T-cell (primary cell): ENCODE measurements around the gene KRT222. TPM values are rescaled to one million over a fixed set of nuclear protein-coding genes. Genes with fewer than 3 reads are reported as not detected.

Experiments used
- ATAC-seq, 4 experiments: fragments of 200-7000 bp in 3 of 4; fragments of 150-1000 bp in 1 of 4; cut with Tn5 transposase; replicated peaks in 1 of 4; 1 replicate in 3 of 4; 2 replicates in 1 of 4; pipeline ENCODE4 v1.10.0; 2021; ENCODE audit warnings: moderate library complexity in 3 of 4, mild to moderate bottlenecking in 2 of 4, moderate number of reproducible peaks in 1 of 4
- CTCF ChIA-PET, 2 donors: fragments of 300-600 bp; sonication (Branson Sonifier 250); formaldehyde crosslinking; loops; one replicate each; lab custom pipeline; 2022; ENCODE audit warnings: antibody characterized with exemption in 2 of 2; lab: Charles Lee
- POLR2A ChIA-PET, 2 donors: fragments of 300-600 bp; sonication (Branson Sonifier 250); formaldehyde crosslinking; loops; one replicate each; lab custom pipeline; 2022; ENCODE audit warnings: antibody characterized with exemption in 2 of 2; lab: Charles Lee
- DNase-seq, 35 experiments: peaks; one replicate each; pipeline versions ENCODE4 v3.0.0 to v3.0.0-alpha.2; 2013 to 2023
- H3K27ac ChIP-seq: one replicate; pipeline ENCODE4 v1.5.1; 2013; ENCODE audit warnings: low read length
- H3K27me3 ChIP-seq, 2 experiments: replicated peaks in 1 of 2; 1 replicate in 1 of 2; 2 replicates in 1 of 2; pipeline versions ENCODE4 v1.6.1 to v1.7.0; 2013; ENCODE audit warnings: low read length in 1 of 2, mixed read lengths in 1 of 2; ENCODE audit not compliant: control insufficient read depth in 2 of 2, insufficient read depth in 2 of 2; ENCODE audit errors: extremely low read depth in 1 of 2
- H3K36me3 ChIP-seq, 2 donors: 1 replicate in 1 of 2; 2 replicates in 1 of 2; pipeline versions ENCODE4 v1.6.1 to v1.7.0; 2013; ENCODE audit warnings: low read length in 1 of 2; ENCODE audit not compliant: control insufficient read depth in 2 of 2, insufficient read depth in 1 of 2; ENCODE audit errors: extremely low read depth in 1 of 2
- H3K4me1 ChIP-seq, 2 experiments: 1 replicate in 1 of 2; 2 replicates in 1 of 2; pipeline versions ENCODE4 v1.6.1 to v1.7.0; 2013; ENCODE audit warnings: low read length in 2 of 2, mixed read lengths in 1 of 2; ENCODE audit not compliant: insufficient read depth in 2 of 2, control insufficient read depth in 1 of 2; ENCODE audit errors: extremely low read depth in 1 of 2
- H3K4me3 ChIP-seq, 2 donors: 1 replicate in 1 of 2; 2 replicates in 1 of 2; pipeline versions ENCODE4 v1.5.1 to v1.7.0; 2013; ENCODE audit warnings: mild to moderate bottlenecking in 2 of 2, low read length in 1 of 2, moderate library complexity in 1 of 2; ENCODE audit not compliant: control insufficient read depth in 1 of 2; ENCODE audit errors: extremely low read depth in 1 of 2
- H3K9me3 ChIP-seq: 2 replicates; pipeline ENCODE4 v1.7.0; 2013
- H3K27ac Mint-ChIP-seq, 2 donors: one replicate each; pipeline ENCODE4 v1.8.0; 2020 to 2021; ENCODE audit warnings: mild to moderate bottlenecking in 2 of 2, mixed read lengths in 2 of 2
- H3K27me3 Mint-ChIP-seq, 2 donors: one replicate each; pipeline ENCODE4 v1.8.0; 2021 to 2022; ENCODE audit warnings: mixed read lengths in 2 of 2
- H3K36me3 Mint-ChIP-seq: one replicate; pipeline ENCODE4 v1.8.0; 2021; ENCODE audit warnings: mixed read lengths
- H3K4me1 Mint-ChIP-seq, 3 donors: one replicate each; pipeline ENCODE4 v1.8.0; 2020 to 2022; ENCODE audit warnings: mixed read lengths in 3 of 3, mild to moderate bottlenecking in 1 of 3
- H3K4me3 Mint-ChIP-seq, 3 donors: one replicate each; pipeline ENCODE4 v1.8.0; 2020 to 2022; ENCODE audit warnings: mild to moderate bottlenecking in 3 of 3, mixed read lengths in 3 of 3, moderate library complexity in 3 of 3
- H3K9me3 Mint-ChIP-seq, 3 donors: one replicate each; pipeline ENCODE4 v1.8.0; 2020 to 2022; ENCODE audit warnings: mixed read lengths in 3 of 3
- WGBS: methylation state at CpG from one replicate; pipeline ENCODE4 v1.1.5; 2013; ENCODE audit warnings: missing lambda C conversion rate; ENCODE audit not compliant: insufficient coverage; 5-methylcytosine and 5-hydroxymethylcytosine counted together
- total RNA-seq, 35 experiments: library from RNA in 6 of 35; stranded (reverse) in 6 of 35; fragments of 120-200 nt in 1 of 35; gene quantifications; one replicate each; pipeline versions ENCODE4 v1.2.1 to v1.2.4 and lab custom pipeline; 2013 to 2026

The KRT222 gene
- total RNA-seq, 5 donors from 2014 or later (not counting 1 experiment from before 2014, with no cell fraction given): not detected

- no peaks in the 10 kb centered on the region for H3K9me3 Mint-ChIP-seq
- no peak overlapping the region for H3K27ac Mint-ChIP-seq
- H3K36me3 ChIP-seq: peaks cover 0 to 37% of the 10 kb centered on the region in 2 donors
- POLR2A ChIA-PET: interaction anchor here (0.6 to 2.3 kb wide), 3 partner anchors 21 to 243 kb away, joined by 3 to 8 read pairs (median 4); no protein-coding TSS in a partner anchor
- ATAC-seq: no peak
- H3K27ac ChIP-seq: no peak overlapping the region
- DNase-seq: no peak
- H3K4me3 Mint-ChIP-seq: peak overlapping the region; percentile 7 to 59 (median 24)
- H3K9me3 ChIP-seq: no peaks in the 10 kb centered on the region
- CTCF ChIA-PET: interaction anchor here in 1 of 2 donors (1.2 kb wide), 1 partner anchor 68 kb away, joined by 4 read pairs; no protein-coding TSS in a partner anchor
- H3K4me1 Mint-ChIP-seq: peaks cover 63 to 74% (median 71%) of the 10 kb centered on the region in 3 donors
- peaks cover 35% of the 10 kb centered on the region for H3K36me3 Mint-ChIP-seq
- H3K27me3 ChIP-seq: no peaks in the 10 kb centered on the region
- H3K4me1 ChIP-seq: peaks cover 14 to 17% of the 10 kb centered on the region in 2 experiments
- no peak overlapping the region for H3K4me3 ChIP-seq
- H3K27me3 Mint-ChIP-seq: no peaks in the 10 kb centered on the region
These were observed 19.7 kb downstream of the KRT222 start for GRCh38 chr17:40645291-40645690.

- CTCF ChIA-PET: no interaction called here
- ATAC-seq: no peak
- Mint-ChIP-seq H3K4me1 (peaks cover 25 to 45% (median 39%) of the 10 kb centered on the region in 3 donors), H3K4me3 (no peak overlapping the region), H3K9me3 (no peaks in the 10 kb centered on the region), H3K36me3 (peaks cover 63% of the 10 kb centered on the region), H3K27me3 (no peaks in the 10 kb centered on the region), H3K27ac (peak overlapping the region in 1 of 2 donors; percentile 1)
- Histone ChIP-seq H3K27ac (no peak overlapping the region), H3K4me1 (no peaks in the 10 kb centered on the region), H3K9me3 (no peaks in the 10 kb centered on the region), H3K36me3 (peaks cover 13 to 83% of the 10 kb centered on the region in 2 donors), H3K4me3 (no peak overlapping the region), H3K27me3 (no peaks in the 10 kb centered on the region)
- no peak for DNase-seq
- POLR2A ChIA-PET: interaction anchor here in 1 of 2 donors (0.7 kb wide), 1 partner anchor 81 kb away, joined by 3 read pairs; no protein-coding TSS in a partner anchor
- 100% methylated on average over 2 of the region's 2 CpGs for WGBS
These were observed 27.0 kb downstream of the KRT222 start for GRCh38 chr17:40637931-40638330.

GRCh38 chr17:40633871-40634270 is 31.1 kb downstream of the KRT222 start:
- ATAC-seq (no peak), DNase-seq (no peak)
- ChIA-PET POLR2A (interaction anchor here (0.6 to 1.4 kb wide), 5 partner anchors 13 to 1602 kb away, joined by 3 to 4 read pairs (median 4); no protein-coding TSS in a partner anchor), CTCF (no interaction called here)
- H3K4me1 ChIP-seq: no peaks in the 10 kb centered on the region
- Mint-ChIP-seq H3K9me3 (no peaks in the 10 kb centered on the region), H3K4me3 (no peak overlapping the region), H3K27ac (peak overlapping the region in 1 of 2 donors; percentile 31), H3K4me1 (peaks cover 2 to 12% (median 8%) of the 10 kb centered on the region in 3 donors), H3K36me3 (peaks cover 67% of the 10 kb centered on the region), H3K27me3 (no peaks in the 10 kb centered on the region)
- no peaks in the 10 kb centered on the region for H3K9me3 ChIP-seq
- no peak overlapping the region for H3K27ac ChIP-seq
- H3K27me3 ChIP-seq: no peaks in the 10 kb centered on the region
- peaks cover 13 to 89% of the 10 kb centered on the region in 2 donors for H3K36me3 ChIP-seq
- no CpG with 5 or more reads among the region's 1 CpG for WGBS
- no peak overlapping the region for H3K4me3 ChIP-seq

- peaks cover 63% of the 10 kb centered on the region for H3K36me3 Mint-ChIP-seq
- H3K27me3 Mint-ChIP-seq: no peaks in the 10 kb centered on the region
- WGBS: 90% methylated on average over 4 of the region's 9 CpGs
- no peak overlapping the region for H3K4me3 ChIP-seq
- no peak overlapping the region for H3K27ac ChIP-seq
- DNase-seq (no peak), ATAC-seq (no peak)
- H3K9me3 Mint-ChIP-seq: no peaks in the 10 kb centered on the region
- ChIA-PET CTCF (no interaction called here), POLR2A (no interaction called here)
- H3K9me3 ChIP-seq: no peaks in the 10 kb centered on the region
- H3K4me3 Mint-ChIP-seq: no peak overlapping the region
- H3K27ac Mint-ChIP-seq: no peak overlapping the region
- no peaks in the 10 kb centered on the region for H3K4me1 ChIP-seq
- peaks cover 0 to 5% (median 0%) of the 10 kb centered on the region in 3 donors for H3K4me1 Mint-ChIP-seq
- peaks cover 13 to 91% of the 10 kb centered on the region in 2 donors for H3K36me3 ChIP-seq
- H3K27me3 ChIP-seq: no peaks in the 10 kb centered on the region
These were observed 32.8 kb downstream of the KRT222 start for GRCh38 chr17:40632216-40632615.

GRCh38 chr17:40629842-40630241 is 35.1 kb downstream of the KRT222 start:
- no peak overlapping the region for H3K27ac ChIP-seq
- Mint-ChIP-seq H3K36me3 (peaks cover 45% of the 10 kb centered on the region), H3K27me3 (no peaks in the 10 kb centered on the region), H3K27ac (peak overlapping the region in 1 of 2 donors; percentile 44), H3K4me1 (peaks cover 8 to 15% (median 10%) of the 10 kb centered on the region in 3 donors), H3K4me3 (no peak overlapping the region), H3K9me3 (no peaks in the 10 kb centered on the region)
- H3K9me3 ChIP-seq: no peaks in the 10 kb centered on the region
- ChIA-PET CTCF (interaction anchor here in 1 of 2 donors (2.0 kb wide), 1 partner anchor 10 kb away, joined by 5 read pairs; no protein-coding TSS in a partner anchor), POLR2A (no interaction called here)
- no peak for DNase-seq
- no peaks in the 10 kb centered on the region for H3K27me3 ChIP-seq
- WGBS: no CpG with 5 or more reads among the region's 2 CpGs
- ATAC-seq: no peak
- H3K36me3 ChIP-seq: peaks cover 6 to 73% of the 10 kb centered on the region in 2 donors
- H3K4me1 ChIP-seq: no peaks in the 10 kb centered on the region
- H3K4me3 ChIP-seq: no peak overlapping the region

GRCh38 chr17:40625311-40625710 is 39.7 kb downstream of the KRT222 start:
- no peak overlapping the region for H3K4me3 ChIP-seq
- H3K27me3 Mint-ChIP-seq: no peaks in the 10 kb centered on the region
- H3K4me3 Mint-ChIP-seq: no peak overlapping the region
- POLR2A ChIA-PET: interaction anchor here (0.5 to 1.5 kb wide), 4 partner anchors 57 to 1741 kb away, joined by 3 to 4 read pairs (median 3); no protein-coding TSS in a partner anchor
- ATAC-seq (no peak), DNase-seq (no peak)
- peaks cover 36 to 49% (median 47%) of the 10 kb centered on the region in 3 donors for H3K4me1 Mint-ChIP-seq
- H3K9me3 Mint-ChIP-seq: no peaks in the 10 kb centered on the region
- CTCF ChIA-PET: interaction anchor here (0.5 to 1.8 kb wide), 10 partner anchors 10 to 1037 kb away, joined by 3 to 8 read pairs (median 4); no protein-coding TSS in a partner anchor
- H3K4me1 ChIP-seq: peaks cover 12 to 22% of the 10 kb centered on the region in 2 experiments
- peak overlapping the region; percentile 58 to 81 for H3K27ac Mint-ChIP-seq
- peaks cover 0 to 29% of the 10 kb centered on the region in 2 donors for H3K36me3 ChIP-seq
- H3K27ac ChIP-seq: no peak overlapping the region
- no peaks in the 10 kb centered on the region for H3K27me3 ChIP-seq
- WGBS: 52% methylated on average over 4 of the region's 5 CpGs
- no peaks in the 10 kb centered on the region for H3K9me3 ChIP-seq
- H3K36me3 Mint-ChIP-seq: peaks cover 13% of the 10 kb centered on the region
